ENCODE measurements around the gene CDC27. TPM values are rescaled to one million over a fixed set of nuclear protein-coding genes. Genes with fewer than 3 reads are reported as not detected.
A peak's percentile ranks its signal among the peaks of the same experiment; 100 is the strongest.

The CDC27 gene
- polyA plus RNA-seq, 1 donor from 2014 or later: 90.9 TPM

GRCh38 chr17:47210105-47210504 is 21.0 kb upstream of the CDC27 start:
- H3K4me3 Mint-ChIP-seq: no peak overlapping the region
- H3K27ac Mint-ChIP-seq: peak overlapping the region in 1 of 3 donors; percentile 11
- peaks cover 30 to 36% (median 33%) of the 10 kb centered on the region in 3 donors for H3K4me1 Mint-ChIP-seq
- no peaks in the 10 kb centered on the region for H3K27me3 Mint-ChIP-seq
- no peaks in the 10 kb centered on the region for H3K36me3 Mint-ChIP-seq
- no peaks in the 10 kb centered on the region for H3K9me3 Mint-ChIP-seq

- H3K4me1 Mint-ChIP-seq: peaks cover 36 to 42% (median 39%) of the 10 kb centered on the region in 3 donors
- no peaks in the 10 kb centered on the region for H3K9me3 Mint-ChIP-seq
- no peaks in the 10 kb centered on the region for H3K36me3 Mint-ChIP-seq
- no peak overlapping the region for H3K4me3 Mint-ChIP-seq
- no peaks in the 10 kb centered on the region for H3K27me3 Mint-ChIP-seq
- H3K27ac Mint-ChIP-seq: no peak overlapping the region
These were observed 20.4 kb upstream of the CDC27 start for GRCh38 chr17:47209499-47209898.

- Mint-ChIP-seq H3K4me3 (peak within 1 kb of the TSS in 1 of 4 donors; percentile 59), H3K9me3 (no peaks in the 10 kb centered on the region), H3K36me3 (no peaks in the 10 kb centered on the region), H3K27me3 (no peaks in the 10 kb centered on the region), H3K27ac (peak within 1 kb of the TSS; percentile 11 to 94 (median 31)), H3K4me1 (peaks cover 42 to 48% (median 44%) of the 10 kb centered on the region in 3 donors)
These were observed 19.8 kb upstream of the CDC27 start, which contains the start of gene MYL4 for GRCh38 chr17:47208744-47209488. Gene MYL4 (plus strand): TSS chr17:47209348. CDS start chr17:47209423, 75 bp downstream.

- peaks cover 2% of the 10 kb centered on the region for H3K36me3 Mint-ChIP-seq
- H3K4me1 Mint-ChIP-seq: peaks cover 48 to 55% (median 50%) of the 10 kb centered on the region in 3 donors
- peak overlapping the region in 2 of 3 donors; percentile 94 to 98 for H3K27ac Mint-ChIP-seq
- no peaks in the 10 kb centered on the region for H3K27me3 Mint-ChIP-seq
- no peaks in the 10 kb centered on the region for H3K9me3 Mint-ChIP-seq
- H3K4me3 Mint-ChIP-seq: peak overlapping the region in 2 of 4 donors; percentile 9 to 46
These were observed 18.3 kb upstream of the CDC27 start for GRCh38 chr17:47207143-47208067.

- peaks cover 2% of the 10 kb centered on the region for H3K36me3 Mint-ChIP-seq
- H3K9me3 Mint-ChIP-seq: no peaks in the 10 kb centered on the region
- no peaks in the 10 kb centered on the region for H3K27me3 Mint-ChIP-seq
- peak overlapping the region; percentile 94 to 98 (median 96) for H3K27ac Mint-ChIP-seq
- peak overlapping the region; percentile 79 to 92 (median 84) for H3K4me3 Mint-ChIP-seq
- H3K4me1 Mint-ChIP-seq: peaks cover 49 to 59% (median 50%) of the 10 kb centered on the region in 3 donors
These were observed 16.4 kb upstream of the CDC27 start for GRCh38 chr17:47205419-47205963.

- Mint-ChIP-seq H3K9me3 (no peaks in the 10 kb centered on the region), H3K4me3 (peak overlapping the region; percentile 79 to 92 (median 84)), H3K27me3 (no peaks in the 10 kb centered on the region), H3K36me3 (peaks cover 4% of the 10 kb centered on the region), H3K4me1 (peaks cover 55 to 66% (median 56%) of the 10 kb centered on the region in 3 donors), H3K27ac (peak overlapping the region; percentile 94 to 98 (median 96))
These were observed 15.8 kb upstream of the CDC27 start for GRCh38 chr17:47204722-47205418.

GRCh38 chr17:47203984-47204721 is 15.1 kb upstream of the CDC27 start:
- Mint-ChIP-seq H3K9me3 (no peaks in the 10 kb centered on the region), H3K4me3 (peak overlapping the region; percentile 79 to 92 (median 84)), H3K36me3 (peaks cover 4% of the 10 kb centered on the region), H3K27me3 (no peaks in the 10 kb centered on the region), H3K4me1 (peaks cover 56 to 69% (median 58%) of the 10 kb centered on the region in 3 donors), H3K27ac (peak overlapping the region; percentile 94 to 98 (median 96))

GRCh38 chr17:47201166-47201565 is 12.1 kb upstream of the CDC27 start:
- no peak overlapping the region for H3K4me3 Mint-ChIP-seq

GRCh38 chr17:47200325-47200664 is 11.2 kb upstream of the CDC27 start:
- peak overlapping the region; percentile 31 to 82 (median 60) for H3K4me3 Mint-ChIP-seq
- peak overlapping the region; percentile 88 to 98 (median 88) for H3K27ac Mint-ChIP-seq
- no peaks in the 10 kb centered on the region for H3K9me3 Mint-ChIP-seq
- H3K4me1 Mint-ChIP-seq: peaks cover 35 to 41% (median 39%) of the 10 kb centered on the region in 3 donors
- H3K27me3 Mint-ChIP-seq: peaks cover 2% of the 10 kb centered on the region
- peaks cover 4% of the 10 kb centered on the region for H3K36me3 Mint-ChIP-seq

More at GRCh38 chr17:47201166-47201565, 12.1 kb upstream of the CDC27 start:
- Mint-ChIP-seq H3K9me3 (no peaks in the 10 kb centered on the region), H3K27ac (peak overlapping the region in 2 of 3 donors; percentile 88), H3K36me3 (peaks cover 4% of the 10 kb centered on the region), H3K4me1 (peaks cover 38 to 48% (median 42%) of the 10 kb centered on the region in 3 donors), H3K27me3 (no peaks in the 10 kb centered on the region)

GRCh38 chr17:47199627-47200324 is 10.7 kb upstream of the CDC27 start:
- Mint-ChIP-seq H3K27ac (peak overlapping the region; percentile 88 to 98 (median 88)), H3K27me3 (peaks cover 2% of the 10 kb centered on the region), H3K9me3 (no peaks in the 10 kb centered on the region), H3K36me3 (peaks cover 4% of the 10 kb centered on the region), H3K4me1 (peaks cover 30 to 36% (median 34%) of the 10 kb centered on the region in 3 donors), H3K4me3 (peak overlapping the region; percentile 31 to 82 (median 60))

- peaks cover 4% of the 10 kb centered on the region for H3K36me3 Mint-ChIP-seq
- peaks cover 2% of the 10 kb centered on the region for H3K27me3 Mint-ChIP-seq
- no peak overlapping the region for H3K27ac Mint-ChIP-seq
- no peaks in the 10 kb centered on the region for H3K9me3 Mint-ChIP-seq
- H3K4me1 Mint-ChIP-seq: peaks cover 21 to 31% (median 22%) of the 10 kb centered on the region in 3 donors
- peak overlapping the region in 1 of 4 donors; percentile 33 for H3K4me3 Mint-ChIP-seq
These were observed 8.7 kb upstream of the CDC27 start for GRCh38 chr17:47197821-47198220.

- H3K27ac Mint-ChIP-seq: peak overlapping the region in 1 of 3 donors; percentile 33
- no peak overlapping the region for H3K4me3 Mint-ChIP-seq
- H3K27me3 Mint-ChIP-seq: peaks cover 3% of the 10 kb centered on the region
- H3K4me1 Mint-ChIP-seq: peaks cover 17 to 38% (median 17%) of the 10 kb centered on the region in 3 donors
- H3K36me3 Mint-ChIP-seq: peaks cover 2% of the 10 kb centered on the region
- H3K9me3 Mint-ChIP-seq: no peaks in the 10 kb centered on the region
These were observed 4.9 kb upstream of the CDC27 start for GRCh38 chr17:47193931-47194511.

GRCh38 chr17:47192554-47192953 is 3.5 kb upstream of the CDC27 start:
- peak overlapping the region in 2 of 4 donors; percentile 27 to 34 for H3K4me3 Mint-ChIP-seq

More at GRCh38 chr17:47192554-47192953, 3.5 kb upstream of the CDC27 start:
- Mint-ChIP-seq H3K27ac (peak overlapping the region in 2 of 3 donors; percentile 35 to 54), H3K9me3 (no peaks in the 10 kb centered on the region), H3K4me1 (peaks cover 19 to 42% (median 20%) of the 10 kb centered on the region in 3 donors), H3K36me3 (peaks cover 2% of the 10 kb centered on the region), H3K27me3 (peaks cover 3% of the 10 kb centered on the region)
